Measurements from ENCODE around the gene SELENOV.

The SELENOV gene

DNA sequence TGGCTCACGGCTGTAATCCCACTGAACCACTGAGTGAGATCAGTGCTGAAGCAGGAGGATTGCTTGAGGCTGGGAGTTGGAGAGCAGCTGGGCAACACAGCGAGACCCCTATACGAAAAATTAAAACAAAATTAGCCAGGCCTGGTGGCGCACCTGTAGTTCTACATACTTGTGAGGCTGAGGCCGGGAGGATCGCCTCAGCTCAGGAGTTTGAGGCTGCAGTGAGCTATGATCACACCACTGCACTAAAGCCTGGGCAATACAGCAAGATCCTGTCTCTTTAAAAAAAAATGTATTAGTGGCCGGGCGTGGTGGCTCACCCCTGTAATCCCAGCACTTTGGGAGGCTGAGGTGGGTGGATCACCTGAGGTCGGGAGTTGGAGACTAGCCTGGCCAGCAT is 6.3 kb upstream of the SELENOV start:
- no peak for DNase-seq (ENCODE audit: low spot score)
- TF ChIP-seq, protein P1, sequence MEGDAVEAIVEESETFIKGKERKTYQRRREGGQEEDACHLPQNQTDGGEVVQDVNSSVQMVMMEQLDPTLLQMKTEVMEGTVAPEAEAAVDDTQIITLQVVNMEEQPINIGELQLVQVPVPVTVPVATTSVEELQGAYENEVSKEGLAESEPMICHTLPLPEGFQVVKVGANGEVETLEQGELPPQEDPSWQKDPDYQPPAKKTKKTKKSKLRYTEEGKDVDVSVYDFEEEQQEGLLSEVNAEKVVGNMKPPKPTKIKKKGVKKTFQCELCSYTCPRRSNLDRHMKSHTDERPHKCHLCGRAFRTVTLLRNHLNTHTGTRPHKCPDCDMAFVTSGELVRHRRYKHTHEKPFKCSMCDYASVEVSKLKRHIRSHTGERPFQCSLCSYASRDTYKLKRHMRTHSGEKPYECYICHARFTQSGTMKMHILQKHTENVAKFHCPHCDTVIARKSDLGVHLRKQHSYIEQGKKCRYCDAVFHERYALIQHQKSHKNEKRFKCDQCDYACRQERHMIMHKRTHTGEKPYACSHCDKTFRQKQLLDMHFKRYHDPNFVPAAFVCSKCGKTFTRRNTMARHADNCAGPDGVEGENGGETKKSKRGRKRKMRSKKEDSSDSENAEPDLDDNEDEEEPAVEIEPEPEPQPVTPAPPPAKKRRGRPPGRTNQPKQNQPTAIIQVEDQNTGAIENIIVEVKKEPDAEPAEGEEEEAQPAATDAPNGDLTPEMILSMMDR (IDR thresholded peaks at IDR 0.05): no peak
- Histone ChIP-seq H3K4me3 (no peak overlapping the region), H3K27ac (no peak overlapping the region)

DNA sequence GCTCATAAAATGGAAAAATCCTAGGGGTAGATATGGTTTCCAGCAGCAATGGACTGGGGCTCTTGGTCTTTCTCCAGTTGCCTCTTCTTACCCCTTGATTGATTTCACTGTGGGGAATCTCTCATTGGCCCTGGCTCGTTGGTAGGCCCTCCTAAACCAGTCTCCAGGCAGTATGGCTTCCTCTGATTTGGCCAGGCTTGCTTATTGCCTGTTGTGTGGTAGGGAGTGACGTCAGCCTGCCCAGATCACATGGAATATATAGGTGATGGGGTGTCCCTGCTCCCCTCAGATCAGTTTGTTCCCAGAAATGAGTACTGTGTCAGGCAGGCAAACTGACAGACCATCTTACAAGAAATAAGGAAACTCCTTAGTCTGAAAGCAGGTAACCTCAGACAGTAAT is 5.7 kb upstream of the SELENOV start:
- DNase-seq (ENCODE audit: low spot score): no peak
- H3K27ac ChIP-seq: no peak overlapping the region
- H3K4me3 ChIP-seq: no peak overlapping the region
- TF ChIP-seq, protein P1 (IDR thresholded peaks at IDR 0.05): no peak

DNA sequence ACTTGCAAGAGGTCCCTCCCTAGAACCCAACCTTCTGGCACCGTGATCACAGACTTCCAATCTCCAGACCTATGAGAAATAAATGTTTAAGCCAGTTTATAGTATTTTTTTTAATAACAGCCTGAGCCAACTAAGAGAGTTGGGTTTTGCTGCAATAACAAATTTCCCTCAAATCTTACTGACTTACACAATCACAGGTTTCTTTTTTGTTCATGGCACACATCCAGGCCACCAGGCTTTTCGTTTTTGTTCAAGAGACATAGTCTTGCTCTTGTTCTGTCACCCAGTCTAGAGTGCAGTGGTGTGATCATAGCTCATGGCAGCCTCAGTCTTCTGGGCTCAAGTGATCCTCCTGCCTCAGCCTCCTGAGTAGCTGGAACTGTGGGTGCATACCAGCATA is 2.0 kb upstream of the SELENOV start:
- H3K27ac ChIP-seq: no peak overlapping the region
- DNase-seq (ENCODE audit: low spot score): no peak
- no peak overlapping the region for H3K4me3 ChIP-seq
- TF ChIP-seq, protein P1 (IDR thresholded peaks at IDR 0.05): no peak

DNA sequence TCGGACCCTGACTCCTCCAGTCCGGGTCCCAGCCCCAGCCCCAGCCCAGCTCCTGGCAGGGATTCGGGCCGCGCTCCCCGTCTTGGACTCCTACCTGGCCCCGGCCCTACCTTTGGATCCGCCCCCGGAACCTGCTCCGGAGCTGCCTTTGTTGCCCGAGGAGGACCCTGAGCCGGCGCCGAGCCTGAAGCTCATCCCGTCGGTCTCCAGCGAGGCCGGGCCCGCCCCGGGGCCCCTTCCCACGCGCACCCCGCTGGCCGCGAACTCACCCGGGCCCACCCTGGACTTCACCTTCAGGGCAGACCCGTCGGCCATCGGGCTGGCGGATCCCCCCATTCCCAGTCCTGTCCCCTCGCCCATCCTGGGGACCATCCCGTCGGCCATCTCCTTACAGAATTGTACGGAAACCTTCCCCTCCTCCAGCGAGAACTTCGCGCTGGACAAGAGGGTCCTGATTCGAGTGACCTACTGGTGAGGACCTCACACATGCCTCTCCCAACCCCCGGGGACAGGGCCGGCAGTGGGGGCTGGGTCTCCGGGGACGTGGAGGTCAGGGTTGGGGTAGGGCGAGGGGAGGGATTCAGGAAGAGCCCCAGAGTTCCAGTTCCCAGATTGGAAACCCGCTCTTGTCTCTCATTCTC is 732 bp downstream of the SELENOV start:
- no peak for DNase-seq (ENCODE audit: low spot score)
- Histone ChIP-seq H3K27ac (no peak overlapping the region), H3K4me3 (peak overlapping the region; percentile 63)
- TF ChIP-seq, protein P1 (IDR thresholded peaks at IDR 0.05): no peak

DNA sequence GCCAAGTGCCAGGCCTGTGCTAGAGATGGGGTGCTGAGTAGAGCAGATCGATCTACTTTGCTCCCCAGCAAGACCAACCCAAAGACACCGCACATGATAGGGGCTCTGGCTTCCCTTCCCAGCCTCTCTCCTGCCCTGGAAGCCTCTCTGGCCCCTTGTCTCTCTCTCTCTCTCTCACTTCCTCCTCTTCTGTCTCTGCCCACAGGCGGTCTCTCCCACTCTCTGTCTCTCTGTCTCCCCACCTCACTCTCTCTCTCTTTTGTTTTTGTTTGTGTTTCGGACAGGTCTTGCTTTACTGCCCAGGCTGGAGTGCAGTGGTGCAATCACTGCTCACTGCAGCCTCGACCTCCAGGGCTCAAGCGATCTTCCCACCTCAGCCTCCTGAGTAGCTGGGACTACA is 1.3 kb downstream of the SELENOV start:
- DNase-seq (ENCODE audit: low spot score): no peak
- TF ChIP-seq, protein P1 (IDR thresholded peaks at IDR 0.05): no peak
- Histone ChIP-seq H3K4me3 (peak overlapping the region; percentile 63), H3K27ac (no peak overlapping the region)

DNA sequence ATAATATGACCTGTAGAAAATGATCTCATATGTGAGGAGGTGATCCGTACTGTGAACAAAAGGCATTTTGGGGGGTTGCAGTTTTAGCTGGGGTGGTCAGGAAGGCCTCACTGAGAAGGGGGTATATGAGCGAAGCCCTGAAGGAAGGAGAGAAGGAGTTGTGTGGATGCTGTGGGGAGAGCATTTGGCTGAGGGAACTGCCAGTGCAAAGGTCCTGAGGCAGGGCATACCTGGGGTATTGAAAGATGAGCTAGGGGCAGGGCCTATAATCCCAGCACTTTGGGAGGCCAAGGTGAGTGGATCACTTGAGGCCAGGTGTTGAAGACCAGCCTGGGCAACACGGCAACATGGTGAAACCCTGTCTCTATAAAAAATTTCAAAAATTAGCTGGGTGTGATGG is 2.5 kb downstream of the SELENOV start:
- TF ChIP-seq, protein P1 (IDR thresholded peaks at IDR 0.05): no peak
- H3K4me3 ChIP-seq: no peak overlapping the region
- no peak for DNase-seq (ENCODE audit: low spot score)
- H3K27ac ChIP-seq: no peak overlapping the region

DNA sequence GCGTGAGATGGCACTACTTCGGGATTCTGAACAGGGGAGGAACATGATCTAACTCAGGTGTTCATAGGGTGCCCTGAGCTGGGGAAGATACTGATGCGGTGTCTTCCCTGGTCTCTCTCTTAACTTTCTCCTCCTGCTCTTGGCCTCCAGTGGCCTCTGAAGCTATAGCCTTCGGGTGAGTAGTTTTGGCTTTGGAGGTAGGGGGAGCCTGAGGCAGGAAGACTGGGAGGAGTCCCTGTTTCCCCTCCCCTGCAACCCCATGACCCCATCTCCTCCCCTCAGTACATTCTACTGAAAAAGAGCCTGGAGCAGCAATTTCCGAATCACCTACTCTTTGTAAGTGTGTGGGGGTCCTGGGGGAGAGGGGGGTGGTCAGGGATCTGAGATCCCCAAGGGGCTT is 3.5 kb downstream of the SELENOV start:
- TF ChIP-seq, protein P1 (IDR thresholded peaks at IDR 0.05): no peak
- Histone ChIP-seq H3K4me3 (no peak overlapping the region), H3K27ac (no peak overlapping the region)
- no peak for DNase-seq (ENCODE audit: low spot score)
